H9 (cell line): Measurements from ENCODE around the gene GAS2. TPM values are rescaled to one million over a fixed set of nuclear protein-coding genes. Genes with fewer than 3 reads are reported as not detected.

ENCODE experiments used
- DNase-seq: peaks from one replicate; pipeline ENCODE4 v3.0.0-alpha.2; 2017
- H2AFZ ChIP-seq: one replicate; pipeline ENCODE4 v1.6.1; 2013; ENCODE audit warnings: mild to moderate bottlenecking, low read length, control low read depth, moderate library complexity
- H2AK5ac ChIP-seq: 2 replicates; pipeline ENCODE4 v1.6.1; 2013; ENCODE audit warnings: low read length, control low read depth, mixed read lengths; ENCODE audit not compliant: insufficient read length
- H2BK120ac ChIP-seq: one replicate; pipeline ENCODE4 v1.6.1; 2013; ENCODE audit warnings: low read depth, mild to moderate bottlenecking, low read length, control low read depth, inconsistent platforms; ENCODE audit not compliant: poor library complexity, severe bottlenecking
- H2BK12ac ChIP-seq: 2 replicates; pipeline ENCODE4 v1.6.1; 2013; ENCODE audit warnings: low read length, control low read depth, mixed read lengths, low read depth; ENCODE audit not compliant: insufficient read length
- H2BK15ac ChIP-seq: 2 replicates; pipeline ENCODE4 v1.6.1; 2013; ENCODE audit warnings: low read depth, low read length, control low read depth
- H2BK20ac ChIP-seq: one replicate; pipeline ENCODE4 v1.6.1; 2013; ENCODE audit warnings: low read depth, mild to moderate bottlenecking, low read length, control low read depth, inconsistent platforms; ENCODE audit not compliant: poor library complexity, severe bottlenecking
- H2BK5ac ChIP-seq: 2 replicates; pipeline ENCODE4 v1.6.1; 2013; ENCODE audit warnings: low read length, control low read depth, mixed read lengths; ENCODE audit not compliant: insufficient read length
- H3K14ac ChIP-seq: 2 replicates; pipeline ENCODE4 v1.6.1; 2013; ENCODE audit warnings: low read length, control low read depth; ENCODE audit not compliant: insufficient read depth
- H3K18ac ChIP-seq: 2 replicates; pipeline ENCODE4 v1.6.1; 2013; ENCODE audit warnings: low read depth, mild to moderate bottlenecking, mixed read lengths, low read length, control low read depth; ENCODE audit not compliant: insufficient read length
- H3K23ac ChIP-seq: 2 replicates; pipeline ENCODE4 v1.6.1; 2013; ENCODE audit warnings: low read length, control low read depth, mixed read lengths, low read depth; ENCODE audit not compliant: insufficient read length
- H3K23me2 ChIP-seq: 2 replicates; pipeline ENCODE4 v1.6.1; 2013; ENCODE audit warnings: low read depth, mild to moderate bottlenecking, mixed read lengths, low read length, control low read depth; ENCODE audit not compliant: insufficient read length, poor library complexity, severe bottlenecking
- H3K27ac ChIP-seq: 2 replicates; pipeline ENCODE4 v1.5.1; 2013; ENCODE audit warnings: low read length, control low read depth, mixed read lengths, low read depth; ENCODE audit not compliant: insufficient read length
- H3K27me3 ChIP-seq: 2 replicates; pipeline ENCODE4 v1.6.1; 2013; ENCODE audit warnings: low read length, control low read depth, inconsistent platforms; ENCODE audit not compliant: insufficient read depth
- H3K4ac ChIP-seq: 2 replicates; pipeline ENCODE4 v1.6.1; 2013; ENCODE audit warnings: low read depth, mild to moderate bottlenecking, control low read depth, inconsistent platforms, low read length, moderate library complexity
- H3K4me1 ChIP-seq: 2 replicates; pipeline ENCODE4 v1.6.1; 2013; ENCODE audit warnings: low read length, control low read depth, inconsistent platforms; ENCODE audit not compliant: insufficient read depth
- H3K4me2 ChIP-seq: 2 replicates; pipeline ENCODE4 v1.6.1; 2013; ENCODE audit warnings: low read length, control low read depth, mixed read lengths; ENCODE audit not compliant: insufficient read length, insufficient read depth
- H3K56ac ChIP-seq: 2 replicates; pipeline ENCODE4 v1.6.1; 2013; ENCODE audit warnings: low read depth, mild to moderate bottlenecking, mixed read lengths, low read length, control low read depth; ENCODE audit not compliant: insufficient read length
- H3K79me1 ChIP-seq: 2 replicates; pipeline ENCODE4 v1.6.1; 2013; ENCODE audit warnings: low read depth, mild to moderate bottlenecking, moderate library complexity, low read length, control low read depth, inconsistent platforms; ENCODE audit not compliant: insufficient read depth, poor library complexity, severe bottlenecking
- H3K79me2 ChIP-seq: 2 replicates; pipeline ENCODE4 v1.6.1; 2013; ENCODE audit warnings: low read length, control low read depth, inconsistent platforms; ENCODE audit not compliant: insufficient read depth
- H3K9ac ChIP-seq: 2 replicates; pipeline ENCODE4 v1.6.1; 2013; ENCODE audit warnings: low read length, control low read depth, mixed read lengths; ENCODE audit not compliant: insufficient read length; ENCODE audit errors: extremely low read depth
- H3K9me3 ChIP-seq: one replicate; pipeline ENCODE4 v1.6.1; 2013; ENCODE audit warnings: low read depth, low read length, inconsistent platforms; ENCODE audit not compliant: control insufficient read depth
- H3T11ph ChIP-seq: one replicate; pipeline ENCODE4 v1.6.1; 2013; ENCODE audit warnings: mild to moderate bottlenecking, low read length, control low read depth, inconsistent platforms
- H4K20me1 ChIP-seq: one replicate; pipeline ENCODE4 v1.6.1; 2013; ENCODE audit not compliant: control insufficient read depth, insufficient read length, insufficient read depth
- H4K5ac ChIP-seq: 2 replicates; pipeline ENCODE4 v1.6.1; 2013; ENCODE audit warnings: low read depth, mild to moderate bottlenecking, mixed read lengths, low read length, control low read depth; ENCODE audit not compliant: insufficient read length
- H4K8ac ChIP-seq: replicated peaks from 2 replicates; pipeline ENCODE4 v1.6.1; 2013; ENCODE audit warnings: low read length, control low read depth, mixed read lengths, low read depth; ENCODE audit not compliant: insufficient read length
- H4K91ac ChIP-seq: 2 replicates; pipeline ENCODE4 v1.6.1; 2013; ENCODE audit warnings: low read depth, mild to moderate bottlenecking, moderate library complexity, mixed read lengths, low read length, control low read depth; ENCODE audit not compliant: insufficient read length
- H3K27ac Mint-ChIP-seq, 3 experiments: 2 replicates in 2 of 3; 3 replicates in 1 of 3; pipeline ENCODE4 v1.8.0; 2020 to 2021; ENCODE audit warnings: mixed read lengths in 3 of 3, mild to moderate bottlenecking in 1 of 3, moderate library complexity in 1 of 3
- H3K27me3 Mint-ChIP-seq: 2 replicates; pipeline ENCODE4 v1.8.0; 2021; ENCODE audit warnings: low read depth, mild to moderate bottlenecking, moderate library complexity, mixed read lengths
- H3K36me3 Mint-ChIP-seq, 3 experiments: 2 replicates in 2 of 3; 3 replicates in 1 of 3; pipeline ENCODE4 v1.8.0; 2020 to 2021; ENCODE audit warnings: low read depth in 3 of 3, mixed read lengths in 3 of 3; ENCODE audit not compliant: insufficient read depth in 1 of 3
- H3K4me1 Mint-ChIP-seq, 2 experiments: 2 replicates each; pipeline ENCODE4 v1.8.0; 2020; ENCODE audit warnings: mixed read lengths in 2 of 2
- H3K4me3 Mint-ChIP-seq, 2 experiments: 2 replicates in 1 of 2; 3 replicates in 1 of 2; pipeline ENCODE4 v1.8.0; 2020 to 2021; ENCODE audit warnings: mild to moderate bottlenecking in 2 of 2, mixed read lengths in 2 of 2, moderate library complexity in 1 of 2
- H3K9me3 Mint-ChIP-seq, 2 experiments: 2 replicates in 1 of 2; 3 replicates in 1 of 2; pipeline ENCODE4 v1.8.0; 2020; ENCODE audit warnings: mild to moderate bottlenecking in 2 of 2, mixed read lengths in 2 of 2, moderate library complexity in 1 of 2
- WGBS: extraction: QIAGEN DNeasy Blood & Tissue Kit; methylation state at CpG from one replicate; pipeline ENCODE4 v1.1.7; 2013; ENCODE audit warnings: missing lambda C conversion rate, low lambda C conversion rate, mixed read lengths; ENCODE audit not compliant: insufficient read length; ENCODE audit errors: extremely low coverage; 5-methylcytosine and 5-hydroxymethylcytosine counted together
- total RNA-seq: library from RNA; stranded (reverse); gene quantifications from 2 replicates; pipeline ENCODE4 v1.2.1, GENCODE V29; 2021
- TF ChIP-seq, protein P1 (sequence below): fragments of 200-600 bp; sonication (generic); conservative IDR thresholded peaks from 3 replicates; pipeline ENCODE4 v1.8.0; 2021; ENCODE audit warnings: antibody characterized with exemption, mild to moderate bottlenecking

The GAS2 gene
- total RNA-seq, 1 experiment from 2014 or later = 1.7 TPM

- Histone ChIP-seq H2AK5ac (no peak overlapping the region), H2BK15ac (no peak overlapping the region), H4K91ac (no peak overlapping the region), H3K9ac (no peak overlapping the region), H2BK120ac (no peak overlapping the region), H3K4ac (no peak overlapping the region), H3K18ac (no peak overlapping the region), H3K27ac (no peak overlapping the region), H2BK12ac (no peak overlapping the region), H3K23ac (no peak overlapping the region), H3K27me3 (no peaks in the 10 kb centered on the region), H2BK20ac (no peak overlapping the region), H3K79me2 (no peaks in the 10 kb centered on the region), H4K8ac (no peak overlapping the region), H3K79me1 (no peaks in the 10 kb centered on the region), H3K9me3 (no peaks in the 10 kb centered on the region), H3K56ac (no peak overlapping the region), H2BK5ac (no peak overlapping the region), H2AFZ (no peak overlapping the region), H3K14ac (no peak overlapping the region), H4K5ac (no peak overlapping the region), H3K4me1 (no peaks in the 10 kb centered on the region), H4K20me1 (no peaks in the 10 kb centered on the region), H3K4me2 (no peak overlapping the region), H3T11ph (no peak overlapping the region), H3K23me2 (no peaks in the 10 kb centered on the region)
- Mint-ChIP-seq H3K36me3 (no peaks in the 10 kb centered on the region), H3K4me3 (no peak overlapping the region), H3K4me1 (peaks cover 0 to 5% of the 10 kb centered on the region in 2 experiments; a peak in 2 of 4 replicates), H3K27me3 (no peaks in the 10 kb centered on the region), H3K9me3 (no peaks in the 10 kb centered on the region), H3K27ac (no peak overlapping the region)
- no CpG with 5 or more reads among the region's 2 CpGs for WGBS
- no peak for DNase-seq
- TF ChIP-seq, protein P1, sequence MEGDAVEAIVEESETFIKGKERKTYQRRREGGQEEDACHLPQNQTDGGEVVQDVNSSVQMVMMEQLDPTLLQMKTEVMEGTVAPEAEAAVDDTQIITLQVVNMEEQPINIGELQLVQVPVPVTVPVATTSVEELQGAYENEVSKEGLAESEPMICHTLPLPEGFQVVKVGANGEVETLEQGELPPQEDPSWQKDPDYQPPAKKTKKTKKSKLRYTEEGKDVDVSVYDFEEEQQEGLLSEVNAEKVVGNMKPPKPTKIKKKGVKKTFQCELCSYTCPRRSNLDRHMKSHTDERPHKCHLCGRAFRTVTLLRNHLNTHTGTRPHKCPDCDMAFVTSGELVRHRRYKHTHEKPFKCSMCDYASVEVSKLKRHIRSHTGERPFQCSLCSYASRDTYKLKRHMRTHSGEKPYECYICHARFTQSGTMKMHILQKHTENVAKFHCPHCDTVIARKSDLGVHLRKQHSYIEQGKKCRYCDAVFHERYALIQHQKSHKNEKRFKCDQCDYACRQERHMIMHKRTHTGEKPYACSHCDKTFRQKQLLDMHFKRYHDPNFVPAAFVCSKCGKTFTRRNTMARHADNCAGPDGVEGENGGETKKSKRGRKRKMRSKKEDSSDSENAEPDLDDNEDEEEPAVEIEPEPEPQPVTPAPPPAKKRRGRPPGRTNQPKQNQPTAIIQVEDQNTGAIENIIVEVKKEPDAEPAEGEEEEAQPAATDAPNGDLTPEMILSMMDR = no peak
These were observed 14.2 kb downstream of the GAS2 start for GRCh38 chr11:22680628-22681027.
